SK-N-SH treated with all-trans-retinoic acid at 6 μM for 48 hours (cell line): ENCODE data around the gene ADORA2A.
A peak's percentile ranks its signal among the peaks of the same experiment; 100 is the strongest.

Experiments used
- ATAC-seq: fragments of 200-7000 bp; cut with Tn5 transposase; 3 replicates; pipeline ENCODE4 v1.9.1; 2020; ENCODE audit warnings: mild to moderate bottlenecking, moderate library complexity
- ARNTL ChIP-seq: fragments of 450-650 bp; formaldehyde crosslinking; IDR thresholded peaks from 2 replicates; pipeline ENCODE4 v1.5.0; 2020; ENCODE audit warnings: low read depth, mild to moderate bottlenecking, moderate library complexity, borderline replicate concordance
- BACH2 ChIP-seq: fragments of 250-450 bp; sonication (Bioruptor Pico); IDR thresholded peaks from 2 replicates; pipeline ENCODE4 v1.9.0; 2021; ENCODE audit warnings: mild to moderate bottlenecking, borderline replicate concordance
- CSDC2 ChIP-seq: fragments of 250-450 bp; sonication (Bioruptor Pico); IDR thresholded peaks from 2 replicates; pipeline ENCODE4 v1.5.0; 2020; ENCODE audit warnings: mild to moderate bottlenecking, moderate library complexity
- CSRNP3 ChIP-seq: fragments of 250-450 bp; sonication (Bioruptor Pico); IDR thresholded peaks from 2 replicates; pipeline ENCODE4 v1.5.1; 2021; ENCODE audit warnings: mild to moderate bottlenecking, moderate library complexity
- GLIS3 ChIP-seq: fragments of 250-450 bp; sonication (Bioruptor Pico); IDR thresholded peaks from 2 replicates; pipeline ENCODE4 v1.5.0; 2020; ENCODE audit warnings: mild to moderate bottlenecking, moderate library complexity
- ISL1 ChIP-seq: fragments of 250-450 bp; sonication (Bioruptor Pico); IDR thresholded peaks from 2 replicates; pipeline ENCODE4 v2.1.2; 2022; ENCODE audit warnings: mild to moderate bottlenecking, moderate library complexity
- OSR1 ChIP-seq: fragments of 250-450 bp; sonication (Bioruptor Pico); IDR thresholded peaks from 2 replicates; pipeline ENCODE4 v1.8.0; 2022; ENCODE audit warnings: moderate library complexity, mild to moderate bottlenecking, inconsistent platforms
- PATZ1 ChIP-seq: fragments of 250-450 bp; sonication (Bioruptor Pico); IDR thresholded peaks from 2 replicates; pipeline ENCODE4 v1.8.0; 2020; ENCODE audit warnings: mild to moderate bottlenecking, moderate library complexity, borderline replicate concordance
- PPARA ChIP-seq: fragments of 250-450 bp; sonication (Bioruptor Pico); IDR thresholded peaks from 2 replicates; pipeline ENCODE4 v1.5.0; 2020; ENCODE audit warnings: mild to moderate bottlenecking, borderline replicate concordance
- RARB ChIP-seq: fragments of 250-450 bp; sonication (Bioruptor Pico); IDR thresholded peaks from 2 replicates; pipeline ENCODE4 v1.8.0; 2021; ENCODE audit warnings: mild to moderate bottlenecking, moderate library complexity
- SNAI2 ChIP-seq: fragments of 250-450 bp; sonication (Bioruptor Pico); IDR thresholded peaks from 2 replicates; pipeline ENCODE4 v1.5.0; 2020; ENCODE audit warnings: mild to moderate bottlenecking, moderate library complexity
- TCF4 ChIP-seq: fragments of 250-450 bp; sonication (Bioruptor Pico); IDR thresholded peaks from 2 replicates; pipeline ENCODE4 v1.8.0; 2021; ENCODE audit warnings: mild to moderate bottlenecking, moderate library complexity, borderline replicate concordance
- TOX ChIP-seq: fragments of 250-450 bp; sonication (Bioruptor Pico); IDR thresholded peaks from 2 replicates; pipeline ENCODE4 v1.8.0; 2021; ENCODE audit warnings: mild to moderate bottlenecking, moderate library complexity, borderline replicate concordance
- TSHZ2 ChIP-seq: fragments of 250-450 bp; sonication (Bioruptor Pico); IDR thresholded peaks from 2 replicates; pipeline ENCODE4 v1.5.0; 2020; ENCODE audit warnings: mild to moderate bottlenecking, moderate library complexity
- ZC3H10 ChIP-seq: fragments of 250-450 bp; sonication (Bioruptor Pico); IDR thresholded peaks from 2 replicates; pipeline ENCODE4 v1.5.1; 2021; ENCODE audit warnings: mild to moderate bottlenecking, moderate library complexity
- ZFP3 ChIP-seq: fragments of 250-450 bp; sonication (Bioruptor Pico); IDR thresholded peaks from 2 replicates; pipeline ENCODE4 v1.5.0; 2020; ENCODE audit warnings: mild to moderate bottlenecking, moderate library complexity
- ZFP30 ChIP-seq: fragments of 450-650 bp; formaldehyde crosslinking; IDR thresholded peaks from 2 replicates; pipeline ENCODE4 v1.5.0; 2022; ENCODE audit warnings: mild to moderate bottlenecking, moderate library complexity
- ZNF8 ChIP-seq: fragments of 450-650 bp; formaldehyde crosslinking; IDR thresholded peaks from 2 replicates; pipeline ENCODE4 v1.5.0; 2020; ENCODE audit warnings: mild to moderate bottlenecking, moderate library complexity
- TF ChIP-seq, protein P1 (sequence below): fragments of 250-450 bp; sonication (Bioruptor Pico); IDR thresholded peaks from 2 replicates; pipeline ENCODE4 v1.5.1; 2020; ENCODE audit warnings: low read depth, mild to moderate bottlenecking, moderate library complexity

Gene ADORA2A

GRCh38 chr22:24401931-24402367, 25.4 kb upstream of the ADORA2A start (continued):
- no peak for TF ChIP-seq ZFP3 (CRISPR knock-in tag)
- no peak for TF ChIP-seq OSR1 (CRISPR knock-in tag)
- TF ChIP-seq TSHZ2 (CRISPR knock-in tag) = no peak

DNA sequence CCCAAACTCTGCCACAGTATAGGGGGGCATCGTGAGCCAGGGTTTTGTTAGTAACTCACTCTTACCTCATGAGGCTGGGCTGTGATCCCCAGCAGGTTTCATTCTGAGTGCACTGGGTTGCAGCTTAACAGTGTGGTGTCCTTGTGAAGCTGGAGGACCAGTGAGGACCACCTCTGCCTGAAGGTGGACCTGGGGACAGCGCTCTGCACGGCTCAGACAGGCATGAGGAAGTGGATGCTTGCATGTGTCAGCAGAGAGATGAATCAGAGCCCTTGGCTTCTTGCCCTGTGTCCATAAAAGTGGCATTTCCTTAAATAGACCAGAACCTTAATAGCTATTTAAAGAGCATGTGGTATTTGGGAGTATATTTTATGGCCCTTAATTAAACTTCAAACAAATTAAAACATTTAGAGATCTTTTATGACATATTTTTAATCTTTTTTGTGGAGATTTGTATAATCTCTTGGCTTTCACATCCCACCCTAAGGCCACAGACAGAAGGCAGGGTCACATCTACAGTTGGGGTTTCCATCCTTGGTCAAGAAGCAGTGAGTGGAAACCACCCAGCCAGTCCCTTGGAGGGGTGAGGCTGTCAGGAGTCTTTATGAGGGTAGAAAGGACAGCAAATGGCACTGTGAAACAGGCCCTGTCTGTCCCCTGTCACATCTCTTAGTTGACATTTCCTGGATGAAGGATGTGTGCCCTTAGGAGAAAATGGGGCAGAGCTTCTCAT, 24.8 kb upstream of the ADORA2A start:
- TF ChIP-seq BACH2 (CRISPR knock-in tag) (no peak), TSHZ2 (CRISPR knock-in tag) (peak; percentile 70), SNAI2 (0 out of 2 replicates have a peak, but pooled peaks have one; percentile 10), TCF4 (CRISPR knock-in tag) (peak; percentile 78), ZFP3 (CRISPR knock-in tag) (no peak), RARB (CRISPR knock-in tag) (no peak), CSRNP3 (CRISPR knock-in tag) (peak; percentile 52; the same call in 1 of the 2 replicates), ISL1 (CRISPR knock-in tag) (peak; percentile 98), PPARA (CRISPR knock-in tag) (0 out of 2 replicates have a peak, but pooled peaks have one; percentile 2), ZC3H10 (no peak), ZNF8 (CRISPR knock-in tag) (0 out of 2 replicates have a peak, but pooled peaks have one; percentile 11), ARNTL (CRISPR knock-in tag) (no peak), CSDC2 (no peak), ZFP30 (CRISPR knock-in tag) (no peak)
- TF ChIP-seq, protein P1, sequence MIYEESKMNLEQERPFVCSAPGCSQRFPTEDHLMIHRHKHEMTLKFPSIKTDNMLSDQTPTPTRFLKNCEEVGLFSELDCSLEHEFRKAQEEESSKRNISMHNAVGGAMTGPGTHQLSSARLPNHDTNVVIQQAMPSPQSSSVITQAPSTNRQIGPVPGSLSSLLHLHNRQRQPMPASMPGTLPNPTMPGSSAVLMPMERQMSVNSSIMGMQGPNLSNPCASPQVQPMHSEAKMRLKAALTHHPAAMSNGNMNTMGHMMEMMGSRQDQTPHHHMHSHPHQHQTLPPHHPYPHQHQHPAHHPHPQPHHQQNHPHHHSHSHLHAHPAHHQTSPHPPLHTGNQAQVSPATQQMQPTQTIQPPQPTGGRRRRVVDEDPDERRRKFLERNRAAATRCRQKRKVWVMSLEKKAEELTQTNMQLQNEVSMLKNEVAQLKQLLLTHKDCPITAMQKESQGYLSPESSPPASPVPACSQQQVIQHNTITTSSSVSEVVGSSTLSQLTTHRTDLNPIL (CRISPR knock-in tag) = peak; percentile 66; the same call in 1 of the 2 replicates
- peak; percentile 91 for ATAC-seq

DNA sequence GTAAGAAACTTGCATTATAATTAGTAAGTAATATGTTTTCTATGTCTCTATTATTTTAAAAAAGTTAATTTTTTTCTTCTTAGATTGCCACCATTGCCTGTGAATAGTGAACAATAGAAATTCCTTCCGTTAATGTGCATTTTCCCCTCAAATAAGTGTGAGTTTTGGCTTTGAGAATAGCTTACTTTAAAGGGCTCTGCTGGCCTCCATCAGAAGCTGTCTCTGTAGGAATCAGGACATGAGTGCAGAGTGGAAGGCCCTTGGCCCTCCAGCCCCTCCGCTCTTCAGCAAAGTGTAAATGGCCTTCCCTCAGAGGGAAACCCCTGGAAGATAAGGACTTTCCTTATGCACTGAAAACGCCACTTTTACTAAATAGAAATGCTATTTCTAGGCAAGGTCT, 24.1 kb upstream of the ADORA2A start:
- no peak for TF ChIP-seq TOX (CRISPR knock-in tag)
- TF ChIP-seq OSR1 (CRISPR knock-in tag) = no peak
- no peak for TF ChIP-seq TCF4 (CRISPR knock-in tag)
- TF ChIP-seq GLIS3 (CRISPR knock-in tag) = no peak
- no peak for TF ChIP-seq CSDC2
- no peak for TF ChIP-seq PATZ1 (CRISPR knock-in tag)
- no peak for TF ChIP-seq ZNF8 (CRISPR knock-in tag)
- ATAC-seq = no peak
